ENCODE data around the gene UNC119B. TPM values are rescaled to one million over a fixed set of nuclear protein-coding genes. Genes with fewer than 3 reads are reported as not detected.

Gene UNC119B
- total RNA-seq, 1 donor from 2014 or later, result 20.6 TPM

DNA sequence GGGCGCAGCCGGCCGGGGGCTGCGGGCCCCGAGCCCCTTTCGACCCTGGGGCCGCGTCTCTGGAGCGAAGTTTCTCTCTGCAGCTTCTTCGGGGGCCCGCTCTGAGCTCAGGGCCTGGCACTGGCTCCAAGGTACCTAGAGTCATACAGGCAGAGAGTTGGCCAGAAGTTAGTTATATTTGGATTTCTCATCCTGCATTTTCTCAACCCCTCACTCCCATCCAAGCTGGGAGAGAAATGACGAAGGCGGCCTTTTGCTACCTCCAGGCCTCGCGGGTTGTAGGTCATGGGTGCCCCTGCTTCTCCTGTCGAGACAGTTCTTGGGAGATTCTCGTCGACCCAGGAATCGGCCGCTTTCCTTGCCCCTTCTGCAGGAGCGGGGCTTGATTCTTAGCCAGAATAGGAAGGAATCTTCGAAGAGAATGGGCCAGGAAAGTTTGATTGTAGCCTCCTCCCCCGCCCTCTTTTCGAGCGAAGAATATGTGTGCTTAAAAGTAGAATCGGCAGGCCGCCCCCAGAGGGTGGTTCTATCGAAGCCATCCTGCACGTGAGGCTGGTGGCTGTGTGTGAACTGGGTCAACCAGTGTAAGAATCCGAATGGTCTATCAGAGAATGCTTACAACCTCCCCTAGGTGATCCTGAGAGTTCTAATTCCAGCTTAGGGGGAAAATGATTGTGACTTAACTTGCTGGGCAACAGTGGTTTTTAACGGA lies 22.5 kb upstream of the UNC119B start:
- intact Hi-C loops (cut with micrococcal nuclease), result loop anchor here (1.0 to 5.0 kb wide), 10 partner anchors 153 to 1765 kb away; partner anchors contain the start of genes CIT, COX6A1, DYNLL1 and OASL

DNA sequence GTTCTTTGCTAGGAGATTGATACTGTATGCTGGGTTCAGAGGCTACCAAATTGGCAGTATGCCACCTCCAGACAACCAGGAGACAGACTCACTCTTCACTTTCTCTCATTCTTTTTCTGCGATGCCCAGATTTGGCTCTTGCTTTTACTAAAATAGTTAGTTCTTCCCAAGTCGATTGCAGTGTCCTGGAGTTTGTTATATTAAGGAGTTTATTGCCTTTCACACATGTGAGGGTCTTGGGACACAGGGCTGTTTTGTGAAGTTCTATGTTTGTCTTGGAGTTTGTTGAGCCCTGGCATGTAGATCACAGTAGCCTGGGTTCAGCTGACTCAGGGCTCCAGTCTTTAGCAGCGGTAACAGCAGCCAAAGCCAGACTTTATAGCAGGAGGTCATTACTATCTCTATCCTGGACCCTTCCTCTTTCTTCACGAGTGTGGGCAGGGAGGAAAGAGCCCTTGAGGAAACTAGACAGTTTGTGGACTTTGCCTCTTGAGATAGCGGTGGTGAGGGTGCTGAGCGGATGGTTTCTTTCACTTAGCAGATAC lies 21.7 kb upstream of the UNC119B start:
- intact Hi-C loops (cut with micrococcal nuclease), result loop anchor here (5.0 kb wide), 2 partner anchors 1021 to 1764 kb away; partner anchors contain the start of gene PRKAB1

DNA sequence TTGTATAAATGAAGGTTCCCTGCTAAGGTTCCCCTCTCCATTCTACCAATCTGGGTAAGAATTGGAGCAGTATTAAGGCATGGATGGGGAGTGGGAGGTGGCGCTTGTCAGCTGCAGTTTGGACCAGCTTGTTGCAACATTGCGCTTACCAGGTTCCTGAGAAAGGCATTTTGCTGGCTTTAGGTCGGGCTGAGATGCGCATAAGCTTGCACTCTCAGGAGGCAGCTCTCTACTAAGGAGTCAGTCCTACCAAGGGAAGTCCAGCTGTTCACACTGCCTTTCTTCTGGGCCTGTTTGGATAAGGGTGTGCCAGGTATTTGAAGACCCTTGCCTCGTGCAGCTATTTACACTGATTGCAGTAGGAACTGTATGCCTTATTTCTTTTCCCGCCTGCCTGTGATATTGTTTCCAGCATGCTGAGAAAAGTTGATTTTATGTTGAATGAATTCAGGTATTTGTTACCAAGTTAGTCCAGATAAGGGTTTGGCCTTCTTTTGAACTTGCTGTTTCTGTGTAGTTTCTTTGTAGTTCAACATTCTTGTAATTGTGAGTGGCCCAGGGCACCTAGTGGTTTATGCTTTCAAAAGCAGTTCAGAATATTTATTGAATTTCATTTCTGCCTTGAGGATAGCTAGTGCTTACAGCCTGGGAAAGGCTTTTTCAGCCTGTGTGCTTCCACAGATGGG lies 20.7 kb upstream of the UNC119B start:
- intact Hi-C loops (cut with micrococcal nuclease), result loop anchor here (5.0 kb wide), 2 partner anchors 1022 to 1763 kb away; partner anchors contain the start of gene PRKAB1

DNA sequence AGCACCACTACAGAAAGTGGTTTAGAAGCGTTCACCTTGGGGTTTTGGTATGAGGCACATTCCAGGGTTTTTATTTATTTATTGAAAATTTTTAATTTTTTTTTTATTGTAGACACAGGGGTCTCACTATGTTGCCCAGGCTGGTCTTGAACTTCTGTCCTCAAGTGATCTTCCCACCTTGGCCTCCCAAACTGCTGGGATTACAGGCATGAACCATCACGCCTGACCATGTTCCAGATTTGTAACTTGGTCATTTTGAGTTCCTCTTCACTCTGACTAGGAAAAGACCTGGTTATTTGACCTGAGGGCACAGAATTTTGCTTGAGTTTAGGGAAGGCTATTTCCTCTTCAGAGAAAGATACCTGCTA lies 20.2 kb upstream of the UNC119B start:
- intact Hi-C loops (cut with micrococcal nuclease), result no loop called here

DNA sequence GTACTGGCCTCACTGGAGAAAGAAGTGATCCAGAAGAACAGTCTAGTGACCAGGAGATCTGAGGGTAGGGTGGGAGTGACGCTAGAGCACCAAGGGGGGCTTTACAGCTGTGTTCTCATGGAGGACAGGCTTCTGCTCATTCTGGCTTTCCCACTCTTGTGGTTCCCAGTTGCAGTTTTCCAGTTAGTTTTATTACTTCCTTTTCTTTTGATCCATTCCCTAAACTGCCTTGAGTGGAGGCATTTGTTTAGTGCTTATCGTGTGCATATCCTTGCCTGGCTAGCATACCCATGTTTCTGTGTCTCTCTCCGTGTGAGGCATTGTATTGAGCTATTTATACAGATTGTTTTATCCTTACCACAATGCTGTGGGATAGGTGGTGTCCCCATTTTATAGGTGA lies 19.3 kb upstream of the UNC119B start:
- intact Hi-C loops (cut with micrococcal nuclease), result no loop called here

DNA sequence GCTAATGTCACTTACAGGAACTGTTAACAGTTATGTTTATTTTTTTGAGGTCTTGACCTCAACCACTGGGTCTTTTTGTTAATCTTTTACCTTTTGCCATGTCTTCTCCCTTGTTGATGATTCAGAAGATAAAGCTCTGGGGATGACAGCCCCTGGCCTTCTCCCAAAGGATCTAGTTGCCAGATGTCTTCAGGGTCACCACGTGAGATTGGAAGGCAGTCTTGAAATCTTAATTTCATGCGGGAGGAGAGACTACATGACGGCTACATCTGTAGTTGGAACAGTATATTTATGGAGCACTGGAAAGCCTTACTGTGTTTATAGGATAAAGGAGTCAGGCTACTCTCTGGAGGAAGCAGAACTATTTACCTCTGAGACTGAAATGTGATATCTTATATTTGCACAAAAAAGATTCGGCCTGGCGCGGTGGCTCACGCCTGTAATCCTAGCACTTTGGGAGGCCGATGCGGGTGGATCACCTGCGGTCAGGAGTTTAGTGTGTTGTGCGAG lies 17.7 kb upstream of the UNC119B start:
- intact Hi-C loops (cut with micrococcal nuclease), result no loop called here

DNA sequence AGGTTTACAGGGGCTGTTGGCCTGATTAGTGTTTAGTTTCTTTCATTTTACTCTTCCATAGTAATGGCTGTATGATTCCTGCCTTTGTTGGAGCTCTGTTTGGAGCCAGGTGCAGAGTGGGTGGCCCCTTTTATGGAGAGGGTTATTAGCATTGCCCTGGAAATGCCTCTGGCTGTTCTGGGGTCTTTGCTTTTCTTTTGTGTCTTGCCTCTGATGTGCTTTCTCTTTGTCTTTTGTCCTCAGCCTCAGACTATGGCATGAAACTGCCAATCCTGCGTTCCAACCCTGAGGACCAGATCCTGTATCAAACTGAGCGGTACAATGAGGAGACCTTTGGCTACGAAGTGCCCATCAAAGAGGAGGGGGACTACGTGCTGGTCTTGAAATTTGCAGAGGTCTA lies 16.4 kb upstream of the UNC119B start:
- intact Hi-C loops (cut with micrococcal nuclease), result no loop called here

DNA sequence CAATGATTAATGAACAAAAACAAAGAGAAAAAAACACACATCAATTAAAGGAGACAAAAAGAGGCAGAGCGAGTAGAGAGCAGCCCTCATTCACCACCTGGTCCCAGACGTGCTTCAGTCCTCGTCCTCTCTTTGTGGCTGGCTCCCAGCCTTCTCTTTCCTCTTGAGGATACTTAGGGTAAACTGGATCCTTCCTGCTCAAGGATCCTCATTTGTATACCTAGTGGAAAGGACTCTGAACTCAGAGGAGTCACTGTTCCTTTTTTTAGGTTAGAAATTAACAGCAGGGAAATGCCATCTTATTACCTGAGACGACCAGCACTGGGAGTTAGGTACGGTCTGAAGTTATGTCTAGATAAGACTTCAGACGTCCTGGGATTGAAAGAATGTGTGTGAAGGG lies 13.6 kb upstream of the UNC119B start:
- intact Hi-C loops (cut with micrococcal nuclease), result no loop called here

DNA sequence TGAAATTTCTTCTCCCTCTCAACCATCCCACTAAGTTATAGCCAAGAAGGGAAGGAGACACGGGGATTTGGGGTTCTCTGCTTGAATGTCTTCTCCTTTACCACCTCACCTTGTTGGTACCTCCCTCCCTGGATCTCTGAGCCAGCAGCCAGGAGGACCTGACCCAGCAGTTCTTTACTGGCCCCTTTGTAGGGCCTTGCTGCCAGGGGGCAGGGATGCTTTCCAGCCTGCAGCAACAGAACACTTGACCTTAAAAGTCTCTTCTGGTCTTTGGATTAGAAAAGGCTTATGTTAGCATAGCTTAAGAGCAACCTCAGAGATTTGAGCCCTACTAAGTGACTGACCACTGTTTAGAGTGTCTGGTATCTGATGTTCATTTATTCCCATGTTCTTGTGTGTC lies 12.9 kb upstream of the UNC119B start:
- intact Hi-C loops (cut with micrococcal nuclease), result no loop called here

DNA sequence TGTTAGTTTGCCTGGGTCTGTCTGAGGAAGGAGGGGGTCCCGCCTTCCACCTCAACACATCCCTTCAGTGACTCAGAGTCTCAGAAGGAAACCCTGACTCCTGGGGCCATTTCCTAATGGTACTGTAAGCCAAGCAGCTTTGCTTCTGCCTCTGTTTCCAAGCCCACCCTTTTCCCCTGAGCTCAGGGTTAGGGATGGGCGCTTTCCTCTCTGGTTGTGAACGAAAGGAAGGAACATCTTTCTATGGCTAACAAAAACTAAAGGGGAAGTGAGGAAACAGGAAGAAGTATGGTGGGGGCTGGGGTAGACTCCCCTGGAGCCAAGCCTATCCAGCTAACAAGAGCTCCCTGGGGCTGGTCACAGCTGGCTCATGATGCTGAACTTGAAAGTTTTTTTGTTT lies 11.6 kb upstream of the UNC119B start:
- intact Hi-C loops (cut with micrococcal nuclease), result no loop called here

DNA sequence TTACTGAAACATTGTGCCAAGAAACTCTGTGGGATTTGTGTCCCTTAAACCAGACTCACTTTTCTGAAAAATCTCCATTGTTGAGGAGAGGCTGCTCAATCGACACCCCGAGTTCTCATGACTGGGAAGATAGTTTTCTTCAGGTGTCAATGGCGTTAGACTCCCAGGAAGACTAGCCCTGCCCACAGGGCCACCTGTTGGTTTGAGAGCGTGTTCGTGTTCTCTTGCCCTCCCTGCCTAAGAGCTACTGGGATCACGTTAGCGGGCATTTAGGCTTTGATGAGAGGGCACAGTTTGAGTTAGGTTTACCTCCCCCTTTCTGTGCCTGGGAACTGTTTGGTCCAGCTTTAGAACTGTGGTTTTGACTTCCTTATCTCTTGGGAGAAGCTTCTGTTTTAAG lies 10.7 kb upstream of the UNC119B start:
- intact Hi-C loops (cut with micrococcal nuclease), result no loop called here

DNA sequence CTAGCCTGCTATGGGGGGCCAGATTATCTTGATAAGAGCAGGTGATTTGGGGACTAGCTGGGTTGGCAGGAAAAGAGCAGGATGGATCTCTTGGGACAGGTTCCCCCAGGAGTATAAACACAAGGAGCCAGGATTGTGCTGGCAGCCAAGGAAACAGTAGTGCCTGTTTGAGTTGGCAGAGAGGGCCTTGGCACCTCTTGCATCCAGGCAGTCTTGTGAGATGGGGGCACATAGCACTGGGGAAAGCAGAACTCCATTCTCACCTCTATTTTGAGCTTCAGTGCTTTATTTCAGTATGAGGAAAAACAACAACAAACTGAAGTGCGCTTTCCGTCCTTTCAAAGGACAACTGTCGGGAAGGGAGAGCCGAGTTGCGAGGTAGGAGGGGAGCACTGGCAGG lies 9.4 kb upstream of the UNC119B start:
- intact Hi-C loops (cut with micrococcal nuclease), result no loop called here

DNA sequence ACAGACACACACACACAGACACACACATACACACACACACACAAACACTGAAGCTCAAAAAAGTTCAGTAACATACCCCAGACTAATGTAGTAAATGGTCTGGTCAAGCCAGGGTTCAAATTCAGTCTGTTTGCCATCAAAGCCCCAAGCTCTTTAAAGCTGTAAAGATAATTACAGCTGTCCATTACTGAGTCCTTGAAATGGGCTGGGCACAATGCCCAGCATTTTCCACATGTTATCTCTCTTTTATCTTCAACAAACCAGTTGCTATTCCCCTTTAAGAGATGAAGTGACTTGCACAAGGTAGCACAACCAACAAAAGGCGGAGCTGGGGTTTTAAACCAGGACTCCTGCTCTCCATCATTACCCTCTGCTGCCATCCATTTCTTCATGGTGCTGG lies 7.6 kb upstream of the UNC119B start:
- intact Hi-C loops (cut with micrococcal nuclease), result no loop called here

DNA sequence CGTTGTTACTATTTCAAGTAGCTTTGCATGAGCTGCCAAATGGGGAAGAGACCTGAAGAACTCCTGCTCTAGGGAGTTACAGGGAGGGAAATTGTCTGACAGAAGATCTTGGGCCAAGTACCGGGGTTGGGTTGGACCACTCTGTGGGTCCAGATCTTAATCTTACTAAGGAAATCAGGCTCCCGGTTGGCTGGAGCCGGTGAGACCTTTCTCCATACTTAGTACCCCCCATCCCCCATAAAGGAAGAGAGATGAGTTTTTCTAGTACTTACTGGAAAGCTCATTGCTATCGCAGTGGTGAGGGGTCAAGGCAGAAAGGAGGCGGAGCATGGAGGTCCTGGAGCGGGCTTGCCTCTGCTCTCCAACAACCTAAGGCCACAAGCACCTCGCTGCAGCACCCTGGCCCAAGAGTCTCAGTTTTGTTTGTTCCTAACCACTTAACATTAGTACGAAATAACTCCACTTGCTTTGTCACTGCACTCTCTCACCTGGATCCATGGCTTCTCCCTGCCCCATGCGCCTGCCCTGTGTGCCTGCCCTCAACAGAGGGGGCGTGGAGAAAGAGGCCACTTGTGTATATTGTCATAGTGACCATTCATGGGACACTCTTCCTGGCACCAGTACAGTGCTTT lies 6.8 kb upstream of the UNC119B start:
- intact Hi-C loops (cut with micrococcal nuclease), result no loop called here

DNA sequence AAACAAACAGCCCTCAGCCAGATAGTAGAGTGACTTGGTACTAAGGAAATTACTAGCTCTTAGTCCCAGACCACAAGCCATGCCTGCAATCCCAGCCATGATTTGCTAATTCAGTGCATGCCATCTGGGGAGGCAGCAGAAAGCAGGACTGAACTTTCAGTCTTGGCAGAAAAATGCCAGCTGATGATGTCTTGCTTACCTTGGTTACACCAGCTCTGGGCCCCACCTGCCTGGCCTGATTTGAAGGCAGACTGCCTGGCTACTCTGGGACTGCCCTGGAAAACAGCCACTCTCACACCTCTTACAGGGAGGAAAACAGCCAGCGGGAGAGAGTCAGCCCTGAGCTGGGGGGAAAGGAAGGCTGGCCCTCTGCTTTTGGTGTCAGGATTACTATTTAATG lies 4.6 kb upstream of the UNC119B start:
- intact Hi-C loops (cut with micrococcal nuclease), result no loop called here

DNA sequence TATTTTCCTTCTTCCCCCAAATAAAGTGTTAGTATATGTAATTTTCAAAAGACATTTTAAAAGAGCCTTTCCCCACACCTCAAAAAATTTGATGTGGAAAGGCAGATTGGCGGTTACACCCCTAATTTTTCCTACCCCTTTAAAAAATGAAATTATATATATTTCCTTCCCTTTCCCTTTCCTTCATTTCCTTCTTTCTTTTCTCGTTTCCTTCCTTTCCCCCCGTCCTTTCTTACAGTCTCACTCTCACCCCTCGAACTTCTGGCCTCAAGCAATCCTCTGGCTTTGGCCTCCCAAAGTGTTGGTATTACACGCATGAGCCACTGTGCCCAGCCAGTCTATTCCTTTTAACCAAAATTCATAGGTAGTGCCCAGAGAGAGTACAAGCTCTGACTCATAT lies 4.2 kb upstream of the UNC119B start:
- intact Hi-C loops (cut with micrococcal nuclease), result no loop called here

DNA sequence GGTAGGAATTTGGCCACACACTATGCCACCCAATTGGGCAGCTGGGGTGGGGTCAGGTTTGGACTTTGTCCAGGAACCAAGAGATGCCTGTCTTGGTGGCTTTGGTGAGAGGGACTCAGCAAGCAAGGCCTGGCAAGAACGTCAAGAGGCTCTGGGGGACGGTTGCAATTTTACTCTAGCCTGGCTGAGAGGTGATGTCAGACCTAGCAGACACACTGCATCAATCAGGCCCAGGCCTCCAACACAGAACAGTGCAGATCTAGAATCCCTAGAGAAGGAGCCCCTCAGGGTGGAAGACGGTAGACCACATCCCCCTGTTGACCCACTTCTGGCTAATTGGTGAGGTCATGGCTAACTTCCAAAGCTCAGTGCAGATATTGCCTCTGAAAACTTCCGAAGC lies 1.6 kb upstream of the UNC119B start:
- intact Hi-C loops (cut with micrococcal nuclease), result no loop called here

DNA sequence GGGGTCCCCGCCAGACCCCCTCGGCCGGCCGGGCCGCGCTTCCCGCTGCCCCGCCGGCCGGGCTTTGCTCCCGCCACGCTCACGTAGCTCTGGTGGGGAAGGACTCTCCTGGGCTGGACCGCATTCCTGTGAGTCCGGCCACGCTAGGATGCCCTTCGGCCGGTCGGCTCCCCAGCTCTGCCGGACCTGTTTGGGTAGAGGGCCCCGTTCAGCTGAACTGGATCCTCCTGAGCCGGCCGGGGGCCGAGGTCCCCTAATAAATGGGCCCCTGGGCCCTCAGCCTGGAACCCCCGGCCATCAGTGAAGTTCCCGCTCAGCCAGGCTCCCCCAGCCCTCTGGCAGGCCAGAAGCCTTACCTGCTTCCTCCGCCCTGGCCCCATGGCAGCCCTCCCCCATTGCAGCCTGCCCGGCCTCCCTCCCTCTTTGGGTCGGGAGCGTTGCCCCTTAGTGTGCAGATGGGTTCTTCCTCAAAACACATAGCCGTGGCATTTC lies 593 bp downstream of the UNC119B start:
- intact Hi-C loops (cut with micrococcal nuclease), result loop anchor here (1.0 to 5.0 kb wide), 5 partner anchors 14 to 401 kb away; partner anchors contain the start of genes ACADS and SPPL3

DNA sequence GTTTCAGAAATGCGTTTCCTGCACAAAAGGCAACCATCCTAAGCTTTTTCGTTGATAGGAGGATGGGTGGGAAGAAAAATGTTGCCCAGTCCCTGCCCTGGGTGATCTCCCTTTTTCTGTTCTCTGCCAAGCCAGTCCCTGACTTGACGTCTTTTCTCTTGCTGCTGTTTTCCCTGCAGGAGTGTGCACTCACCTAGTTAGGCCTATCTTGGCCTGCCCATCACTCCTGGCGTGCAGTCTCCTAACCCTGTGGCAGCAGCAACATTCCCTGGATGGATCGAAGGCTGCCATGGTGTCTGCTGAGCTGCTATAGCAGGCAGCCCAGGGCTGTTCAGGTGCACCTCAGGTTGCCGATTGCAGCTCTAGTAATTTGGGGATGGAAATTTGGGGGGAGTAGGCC lies 1.2 kb downstream of the UNC119B start:
- intact Hi-C loops (cut with micrococcal nuclease), result loop anchor here (5.0 kb wide), 3 partner anchors 34 to 401 kb away; partner anchors contain the start of gene SPPL3

DNA sequence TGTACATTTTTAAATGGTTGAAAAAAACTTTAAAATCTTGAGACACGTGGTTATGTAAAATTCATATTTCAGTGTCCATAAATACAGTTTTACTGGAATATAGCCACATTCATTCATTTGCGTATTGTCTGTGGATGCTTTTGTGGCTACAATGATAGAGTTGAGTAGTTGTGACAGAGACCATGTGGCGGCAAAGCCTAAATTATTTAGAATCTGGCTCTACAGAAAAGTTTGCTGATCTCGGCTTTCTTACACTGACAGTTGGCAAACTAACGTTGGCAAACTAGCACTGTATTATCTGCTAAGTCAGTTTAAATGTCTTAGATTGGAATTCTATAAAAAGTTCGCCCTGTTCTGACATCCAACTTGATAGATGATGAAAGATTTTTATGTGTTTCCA lies 2.4 kb downstream of the UNC119B start:
- intact Hi-C loops (cut with micrococcal nuclease), result loop anchor here (5.0 kb wide), 3 partner anchors 35 to 400 kb away; partner anchors contain the start of gene SPPL3

DNA sequence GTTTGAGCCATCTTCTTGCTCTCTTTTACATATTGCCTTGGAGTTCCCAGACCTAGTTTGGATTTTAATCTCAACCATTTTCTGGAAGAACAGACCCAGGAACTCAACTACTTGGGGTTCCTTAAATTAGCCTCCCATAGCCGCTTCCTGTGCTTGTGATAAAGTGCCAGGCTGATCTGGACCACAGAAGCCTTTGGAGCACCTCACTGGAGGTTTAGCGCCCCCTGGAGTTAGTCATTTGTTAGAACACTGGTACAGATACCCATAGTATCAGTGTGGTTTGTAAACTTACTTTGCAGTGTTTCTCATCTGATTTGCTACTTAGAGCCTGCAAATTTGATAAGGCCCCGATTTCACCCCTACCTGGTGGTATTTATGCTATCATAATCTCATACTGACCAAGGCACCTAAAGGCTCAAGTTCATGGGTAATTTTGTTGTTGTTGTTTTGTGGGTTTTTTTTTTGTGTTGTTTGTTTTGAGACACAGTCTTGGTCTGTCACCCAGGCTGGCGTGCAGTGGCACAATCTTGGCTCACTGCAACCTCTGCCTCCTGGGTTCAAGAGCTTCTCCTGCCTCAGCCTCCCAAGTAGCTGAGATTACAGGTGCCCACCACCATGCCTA lies 3.7 kb downstream of the UNC119B start:
- intact Hi-C loops (cut with micrococcal nuclease), result loop anchor here (1.0 to 5.0 kb wide), 9 partner anchors 11 to 398 kb away; partner anchors contain the start of genes ACADS and SPPL3
